Measurements from ENCODE around the gene PEA15. TPM values are rescaled to one million over a fixed set of nuclear protein-coding genes. Genes with fewer than 3 reads are reported as not detected.

Gene PEA15
- total RNA-seq, 2 experiments from 2014 or later: 9.4 to 10.3 TPM

GRCh38 chr1:160220301-160220700 is 15.1 kb downstream of the PEA15 start:
- Mint-ChIP-seq H3K4me3 (no peak overlapping the region), H3K27ac (no peak overlapping the region), H3K4me1 (ENCODE audit: low read depth) (no peaks in the 10 kb centered on the region), H3K36me3 (ENCODE audit: low read depth) (peaks cover 42% of the 10 kb centered on the region), H3K9me3 (no peaks in the 10 kb centered on the region), H3K27me3 (no peaks in the 10 kb centered on the region)
- no peaks in the 10 kb centered on the region for H3K27me3 ChIP-seq (ENCODE audit: control insufficient read depth in 1 of 2, insufficient read depth in 2 of 2, low read length in 2 of 2)
- H3K36me3 ChIP-seq (ENCODE audit: insufficient read depth, low read length): peaks cover 99% of the 10 kb centered on the region
- DNase-seq (no peak), ATAC-seq (ENCODE audit: poor library complexity) (no peak)
- TF ChIP-seq CTCF (IDR thresholded peaks at IDR 0.05): no peak
- intact Hi-C loops (cut with DNase I, micrococcal nuclease): no loop called here
- H3K4me1 ChIP-seq (ENCODE audit: insufficient read depth, low read length): no peaks in the 10 kb centered on the region
- POLR2A ChIA-PET: interaction anchor here (0.9 kb wide), 1 partner anchor 10 kb away, joined by 3 read pairs; no protein-coding TSS in a partner anchor
- H3K27ac ChIP-seq (ENCODE audit: low read depth in 1 of 2, low read length in 2 of 2): no peak overlapping the region
- CTCF ChIA-PET: interaction anchor here (1.9 to 2.3 kb wide), 2 partner anchors 27 to 32 kb away, joined by 7 read pairs; no protein-coding TSS in a partner anchor
- no peak overlapping the region for H3K4me3 ChIP-seq (ENCODE audit: low read length)
- H3K9me3 ChIP-seq (ENCODE audit: control insufficient read depth in 1 of 2, insufficient read depth in 1 of 2, low read length in 2 of 2): no peaks in the 10 kb centered on the region

- H3K9me3 Mint-ChIP-seq: no peaks in the 10 kb centered on the region
- intact Hi-C loops (cut with DNase I, micrococcal nuclease): no loop called here
- no peaks in the 10 kb centered on the region for H3K27me3 Mint-ChIP-seq
- Histone ChIP-seq H3K27ac (ENCODE audit: low read depth in 1 of 2, low read length in 2 of 2) (no peak overlapping the region), H3K4me1 (ENCODE audit: insufficient read depth, low read length) (no peaks in the 10 kb centered on the region), H3K9me3 (ENCODE audit: control insufficient read depth in 1 of 2, insufficient read depth in 1 of 2, low read length in 2 of 2) (no peaks in the 10 kb centered on the region), H3K4me3 (ENCODE audit: low read length) (no peak overlapping the region), H3K27me3 (ENCODE audit: control insufficient read depth in 1 of 2, insufficient read depth in 2 of 2, low read length in 2 of 2) (no peaks in the 10 kb centered on the region), H3K36me3 (ENCODE audit: insufficient read depth, low read length) (peaks cover 100% of the 10 kb centered on the region)
- TF ChIP-seq CTCF (IDR thresholded peaks at IDR 0.05): no peak
- no peak for ATAC-seq (ENCODE audit: poor library complexity)
- POLR2A ChIA-PET: no interaction called here
- H3K27ac Mint-ChIP-seq: no peak overlapping the region
- CTCF ChIA-PET: interaction anchor here (1.4 to 1.9 kb wide), 1 partner anchor 31 kb away, joined by 5 to 7 read pairs; no protein-coding TSS in a partner anchor
- H3K4me1 Mint-ChIP-seq (ENCODE audit: low read depth): no peaks in the 10 kb centered on the region
- peaks cover 34% of the 10 kb centered on the region for H3K36me3 Mint-ChIP-seq (ENCODE audit: low read depth)
- DNase-seq: no peak
- no peak overlapping the region for H3K4me3 Mint-ChIP-seq
These were observed 15.9 kb downstream of the PEA15 start for GRCh38 chr1:160221089-160221488.

GRCh38 chr1:160222546-160222945 is 17.4 kb downstream of the PEA15 start:
- H3K4me3 ChIP-seq (ENCODE audit: low read length): no peak overlapping the region
- Mint-ChIP-seq H3K4me1 (ENCODE audit: low read depth) (no peaks in the 10 kb centered on the region), H3K27me3 (no peaks in the 10 kb centered on the region), H3K4me3 (no peak overlapping the region), H3K27ac (no peak overlapping the region), H3K36me3 (ENCODE audit: low read depth) (peaks cover 20% of the 10 kb centered on the region), H3K9me3 (no peaks in the 10 kb centered on the region)
- intact Hi-C loops (cut with DNase I, micrococcal nuclease): no loop called here
- no peaks in the 10 kb centered on the region for H3K9me3 ChIP-seq (ENCODE audit: control insufficient read depth in 1 of 2, insufficient read depth in 1 of 2, low read length in 2 of 2)
- ATAC-seq (ENCODE audit: poor library complexity): no peak
- no peaks in the 10 kb centered on the region for H3K4me1 ChIP-seq (ENCODE audit: insufficient read depth, low read length)
- DNase-seq: no peak
- H3K36me3 ChIP-seq (ENCODE audit: insufficient read depth, low read length): peaks cover 99% of the 10 kb centered on the region
- TF ChIP-seq CTCF (IDR thresholded peaks at IDR 0.05): no peak
- no peaks in the 10 kb centered on the region for H3K27me3 ChIP-seq (ENCODE audit: control insufficient read depth in 1 of 2, insufficient read depth in 2 of 2, low read length in 2 of 2)
- ChIA-PET POLR2A (no interaction called here), CTCF (interaction anchor here (1.0 to 1.4 kb wide), 2 partner anchors 29 to 66 kb away, joined by 3 to 5 read pairs; no protein-coding TSS in a partner anchor)
- no peak overlapping the region for H3K27ac ChIP-seq (ENCODE audit: low read depth in 1 of 2, low read length in 2 of 2)

Measured in CD4-positive, alpha-beta T cell (primary cell).